8988T (cell line): ENCODE measurements around the gene RAD51B.

ENCODE experiments used
- DNase-seq: peaks from one replicate; pipeline ENCODE4 v3.0.0; 2011

RAD51B gene

GRCh38 chr14:68709007-68709406 lies 889.4 kb downstream of the RAD51B start:
- DNase-seq = no peak

- no peak for DNase-seq
Measured at GRCh38 chr14:68710776-68711175, 891.2 kb downstream of the RAD51B start.

GRCh38 chr14:68711561-68712309 lies 892.2 kb downstream of the RAD51B start:
- DNase-seq = no peak

GRCh38 chr14:68712703-68713370 lies 893.3 kb downstream of the RAD51B start:
- no peak for DNase-seq

- no peak for DNase-seq
Measured at GRCh38 chr14:68713782-68714181, 894.2 kb downstream of the RAD51B start.

- DNase-seq = no peak
Measured at GRCh38 chr14:68714991-68715924, 895.7 kb downstream of the RAD51B start.

- no peak for DNase-seq
Measured at GRCh38 chr14:68716698-68717097, 897.1 kb downstream of the RAD51B start.

GRCh38 chr14:68718023-68718990 lies 898.7 kb downstream of the RAD51B start:
- DNase-seq = no peak

- no peak for DNase-seq
Measured at GRCh38 chr14:68719634-68720384, 900.2 kb downstream of the RAD51B start.

GRCh38 chr14:68722186-68722585 lies 902.6 kb downstream of the RAD51B start:
- no peak for DNase-seq

- no peak for DNase-seq
Measured at GRCh38 chr14:68722968-68723566, 903.5 kb downstream of the RAD51B start.

- DNase-seq = no peak
Measured at GRCh38 chr14:68723808-68724268, 904.3 kb downstream of the RAD51B start.

- no peak for DNase-seq
Measured at GRCh38 chr14:68724914-68725313, 905.3 kb downstream of the RAD51B start.

- DNase-seq = no peak
Measured at GRCh38 chr14:68726093-68726695, 906.6 kb downstream of the RAD51B start.

GRCh38 chr14:68727315-68728047 lies 907.9 kb downstream of the RAD51B start:
- no peak for DNase-seq

- DNase-seq = no peak
Measured at GRCh38 chr14:68728342-68729106, 908.9 kb downstream of the RAD51B start.

- no peak for DNase-seq
Measured at GRCh38 chr14:68729556-68729955, 910.0 kb downstream of the RAD51B start.

GRCh38 chr14:68730348-68730747 lies 910.8 kb downstream of the RAD51B start:
- no peak for DNase-seq
